ENCODE data around the gene CDC26.
"Not testable (repeated sequence)": the region's sequence is repeated elsewhere in the genome, so short reads cannot be mapped to it uniquely, and the experiment has no call there.

CDC26 gene

GRCh38 chr9:113235701-113236255 lies 39.6 kb downstream of the CDC26 start:
- DNase-seq, result not testable (repeated sequence)

GRCh38 chr9:113231701-113232100 lies 43.7 kb downstream of the CDC26 start:
- DNase-seq, result no peak

GRCh38 chr9:113228130-113228665 lies 47.2 kb downstream of the CDC26 start:
- no peak for DNase-seq

- DNase-seq, result no peak
These were observed 47.9 kb downstream of the CDC26 start for GRCh38 chr9:113227436-113227835.

- DNase-seq, result no peak
These were observed 51.4 kb downstream of the CDC26 start for GRCh38 chr9:113223963-113224362.

GRCh38 chr9:113222482-113222841 lies 52.9 kb downstream of the CDC26 start:
- DNase-seq, result no peak

GRCh38 chr9:113221800-113222481 lies 53.4 kb downstream of the CDC26 start:
- DNase-seq, result no peak

- peak; percentile 96 for DNase-seq
These were observed 54.2 kb downstream of the CDC26 start, which contains the start of the genes FKBP15 and SLC31A1 for GRCh38 chr9:113221003-113221799. Gene FKBP15, minus strand, starts transcription at chr9:113221277. Its CDS starts 34 bp downstream, at chr9:113221243. Gene SLC31A1, plus strand, starts transcription at chr9:113221544. Its CDS starts 34,605 bp downstream, at chr9:113256149.

- no peak for DNase-seq
These were observed 54.8 kb downstream of the CDC26 start for GRCh38 chr9:113220467-113221002.

- DNase-seq, result no peak
These were observed 55.4 kb downstream of the CDC26 start for GRCh38 chr9:113219969-113220368.

GRCh38 chr9:113219186-113219936 lies 56.0 kb downstream of the CDC26 start:
- DNase-seq, result no peak
